ENCODE measurements around the gene NPAT.
"Not testable (repeated sequence)": the region's sequence is repeated elsewhere in the genome, so short reads cannot be mapped to it uniquely, and the experiment has no call there.

The NPAT gene

GRCh38 chr11:108135845-108136544 lies 86.4 kb downstream of the NPAT start:
- no peak overlapping the region for H3K27ac ChIP-seq
- H3K27me3 ChIP-seq: no peaks in the 10 kb centered on the region
- no peak for TF ChIP-seq CTCF (IDR thresholded peaks at IDR 0.05)
- H3K9me3 ChIP-seq: no peaks in the 10 kb centered on the region
- peaks cover 42% of the 10 kb centered on the region for H3K36me3 ChIP-seq
- no peaks in the 10 kb centered on the region for H3K4me1 ChIP-seq (ENCODE audit: control insufficient read depth in 1 of 2, insufficient read depth in 1 of 2, low read depth in 1 of 2, low read length in 1 of 2)
- H3K4me3 ChIP-seq (ENCODE audit: low read depth in 1 of 2, low read length in 1 of 2): no peak overlapping the region

- H3K36me3 ChIP-seq: peaks cover 21% of the 10 kb centered on the region
- not testable (repeated sequence) for H3K4me1 ChIP-seq (ENCODE audit: control insufficient read depth in 1 of 2, insufficient read depth in 1 of 2, low read depth in 1 of 2, low read length in 1 of 2); H3K27me3 ChIP-seq; H3K9me3 ChIP-seq; H3K4me3 ChIP-seq (ENCODE audit: low read depth in 1 of 2, low read length in 1 of 2); H3K27ac ChIP-seq
These were observed 89.4 kb downstream of the NPAT start for GRCh38 chr11:108132993-108133538.

- no peak for TF ChIP-seq CTCF (IDR thresholded peaks at IDR 0.05)
- peaks cover 20% of the 10 kb centered on the region for H3K36me3 ChIP-seq
These were observed 90.4 kb downstream of the NPAT start for GRCh38 chr11:108131993-108132392.

GRCh38 chr11:108128772-108129171 lies 93.7 kb downstream of the NPAT start:
- Histone ChIP-seq H3K27me3 (no peaks in the 10 kb centered on the region), H3K27ac (no peak overlapping the region), H3K4me1 (ENCODE audit: control insufficient read depth in 1 of 2, insufficient read depth in 1 of 2, low read depth in 1 of 2, low read length in 1 of 2) (peaks cover 6 to 8% of the 10 kb centered on the region in 2 experiments), H3K9me3 (no peaks in the 10 kb centered on the region), H3K4me3 (ENCODE audit: low read depth in 1 of 2, low read length in 1 of 2) (no peak overlapping the region), H3K36me3 (peaks cover 7% of the 10 kb centered on the region)
- TF ChIP-seq CTCF (IDR thresholded peaks at IDR 0.05): no peak

More at GRCh38 chr11:108131993-108132392, 90.4 kb downstream of the NPAT start:
- no peak overlapping the region for H3K4me3 ChIP-seq (ENCODE audit: low read depth in 1 of 2, low read length in 1 of 2)
- no peaks in the 10 kb centered on the region for H3K9me3 ChIP-seq
- H3K27ac ChIP-seq: no peak overlapping the region
- H3K27me3 ChIP-seq: no peaks in the 10 kb centered on the region
- no peaks in the 10 kb centered on the region for H3K4me1 ChIP-seq (ENCODE audit: control insufficient read depth in 1 of 2, insufficient read depth in 1 of 2, low read depth in 1 of 2, low read length in 1 of 2)

GRCh38 chr11:108125096-108125495 lies 97.3 kb downstream of the NPAT start:
- peaks cover 7% of the 10 kb centered on the region for H3K36me3 ChIP-seq
- no peaks in the 10 kb centered on the region for H3K9me3 ChIP-seq
- TF ChIP-seq CTCF (IDR thresholded peaks at IDR 0.05): no peak
- no peaks in the 10 kb centered on the region for H3K27me3 ChIP-seq
- no peak overlapping the region for H3K27ac ChIP-seq
- no peak overlapping the region for H3K4me3 ChIP-seq (ENCODE audit: low read depth in 1 of 2, low read length in 1 of 2)
- H3K4me1 ChIP-seq (ENCODE audit: control insufficient read depth in 1 of 2, insufficient read depth in 1 of 2, low read depth in 1 of 2, low read length in 1 of 2): peaks cover 29 to 34% of the 10 kb centered on the region in 2 experiments

- H3K36me3 ChIP-seq: no peaks in the 10 kb centered on the region
- H3K4me1 ChIP-seq (ENCODE audit: control insufficient read depth in 1 of 2, insufficient read depth in 1 of 2, low read depth in 1 of 2, low read length in 1 of 2): peaks cover 29 to 34% of the 10 kb centered on the region in 2 experiments
- peak overlapping the region; percentile 79 to 93 for H3K4me3 ChIP-seq (ENCODE audit: low read depth in 1 of 2, low read length in 1 of 2)
- no peak overlapping the region for H3K27ac ChIP-seq
- no peaks in the 10 kb centered on the region for H3K9me3 ChIP-seq
- H3K27me3 ChIP-seq: no peaks in the 10 kb centered on the region
- no peak for TF ChIP-seq CTCF (IDR thresholded peaks at IDR 0.05)
These were observed 100.2 kb downstream of the NPAT start for GRCh38 chr11:108122166-108122628.
